Measurements from ENCODE around the gene VGLL4.

DNA sequence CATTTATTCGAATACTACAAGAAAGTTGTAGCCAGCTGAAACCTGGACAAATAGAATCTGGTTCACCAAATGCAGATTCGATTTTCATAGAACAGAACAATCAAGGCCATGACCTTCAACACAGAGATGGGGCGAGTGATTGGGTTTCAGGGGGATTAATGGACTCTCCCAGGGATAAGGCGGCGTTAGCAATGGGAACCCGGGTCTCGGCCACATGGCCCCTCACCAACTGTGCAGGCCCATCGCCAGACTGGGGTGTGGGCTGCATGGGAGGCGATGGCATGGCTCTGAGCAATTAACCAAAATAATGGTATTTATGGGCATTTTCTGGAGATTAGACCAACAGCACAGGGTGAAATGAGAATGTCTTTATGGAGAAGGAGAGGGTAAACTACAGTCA is 34.2 kb downstream of the VGLL4 start:
- no peak for TF ChIP-seq POLR2A (IDR thresholded peaks at IDR 0.05; ENCODE audit: borderline replicate concordance, extremely low read depth, insufficient read depth, insufficient read length)
- TF ChIP-seq EZH2phosphoT487 (IDR thresholded peaks at IDR 0.05; ENCODE audit: borderline replicate concordance) = no peak
- no peak for TF ChIP-seq CTCF (IDR thresholded peaks at IDR 0.05 in 2 of 3, conservative IDR thresholded peaks at IDR 0.05 in 1 of 3; ENCODE audit: borderline replicate concordance in 1 of 3, insufficient read depth in 1 of 3, low read depth in 2 of 3, low read length in 2 of 3)
- no peak for TF ChIP-seq ZNF274 (IDR thresholded peaks at IDR 0.05; ENCODE audit: low read depth, low read length)
- TF ChIP-seq, protein P1, sequence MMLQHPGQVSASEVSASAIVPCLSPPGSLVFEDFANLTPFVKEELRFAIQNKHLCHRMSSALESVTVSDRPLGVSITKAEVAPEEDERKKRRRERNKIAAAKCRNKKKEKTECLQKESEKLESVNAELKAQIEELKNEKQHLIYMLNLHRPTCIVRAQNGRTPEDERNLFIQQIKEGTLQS (IDR thresholded peaks at IDR 0.05) = no peak
- no peak for TF ChIP-seq SP1 (IDR thresholded peaks at IDR 0.05; ENCODE audit: low read depth)
